ENCODE data around the gene KCNQ2. TPM values are rescaled to one million over a fixed set of nuclear protein-coding genes. Genes with fewer than 3 reads are reported as not detected.

The KCNQ2 gene
- polyA plus RNA-seq, 4 donors: 4.9 to 9.0 (median 5.1) TPM

- no peak for DNase-seq (ENCODE audit: low read depth in 4 of 4, low spot score in 3 of 4)
Observed at GRCh38 chr20:63458170-63459069, 14.0 kb downstream of the KCNQ2 start.

- no peak for DNase-seq (ENCODE audit: low read depth in 4 of 4, low spot score in 3 of 4)
Observed at GRCh38 chr20:63457737-63458136, 14.7 kb downstream of the KCNQ2 start.

DNA sequence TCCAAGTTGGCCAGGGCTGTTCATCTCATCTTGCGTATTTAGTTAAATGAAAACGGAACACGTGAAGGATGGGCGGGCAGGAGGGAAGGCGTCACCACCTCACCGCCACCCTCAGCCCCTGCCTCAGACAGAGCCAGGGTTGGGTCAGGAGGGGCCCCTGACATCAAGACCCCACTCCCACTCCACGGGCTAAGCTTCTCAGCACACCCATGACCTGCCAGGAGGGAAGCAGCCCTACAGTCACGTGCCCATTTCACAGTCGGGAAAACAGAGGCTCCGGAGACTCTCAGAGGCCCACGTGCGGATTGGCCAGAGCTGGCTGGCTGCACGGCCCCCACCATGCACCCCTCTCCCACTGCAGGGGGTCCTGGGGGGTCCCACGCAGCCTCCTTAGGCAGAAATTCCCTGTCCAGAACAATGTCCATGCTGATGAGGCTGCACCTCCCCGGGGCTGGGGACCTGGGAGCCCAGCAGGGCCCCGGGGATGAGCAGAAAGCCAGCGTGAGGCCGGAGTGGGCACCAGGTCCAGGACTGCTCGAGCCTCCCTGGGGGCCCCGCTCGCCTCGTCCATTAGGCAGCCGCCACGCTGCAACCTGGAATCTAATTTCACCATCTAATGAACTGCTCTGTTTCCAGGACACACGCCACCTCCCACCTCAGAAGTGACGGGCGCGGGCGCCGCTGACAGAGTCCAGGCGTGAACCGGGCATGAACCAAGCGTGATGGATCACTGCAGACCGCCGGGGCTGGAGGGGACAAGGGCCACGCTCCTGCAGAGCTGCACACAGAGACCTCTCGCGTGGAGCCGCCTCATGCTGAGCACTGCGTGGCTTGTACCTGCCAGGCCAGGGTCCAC, 15.8 kb downstream of the KCNQ2 start:
- DNase-seq (ENCODE audit: low read depth in 4 of 4, low spot score in 3 of 4): peak in 1 of 4 donors; percentile 28

DNA sequence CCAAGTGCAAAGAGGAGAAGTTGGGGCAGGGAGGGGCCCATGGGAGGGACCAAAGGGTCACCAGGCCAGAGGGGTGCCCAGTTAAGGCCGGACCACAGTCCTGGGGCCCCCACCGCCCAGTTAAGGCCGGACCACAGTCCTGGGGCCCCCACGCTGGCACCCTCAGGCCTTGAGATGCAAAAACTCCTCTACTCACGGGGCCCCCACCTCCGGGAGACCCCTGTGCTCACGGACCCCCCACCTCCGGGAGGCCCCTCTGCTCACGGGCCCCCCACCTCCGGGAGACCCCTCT, 16.9 kb downstream of the KCNQ2 start:
- no peak for DNase-seq (ENCODE audit: low read depth in 4 of 4, low spot score in 3 of 4)

- DNase-seq (ENCODE audit: low read depth in 4 of 4, low spot score in 3 of 4): no peak
Observed at GRCh38 chr20:63454731-63455567, 17.5 kb downstream of the KCNQ2 start.

- no peak for DNase-seq (ENCODE audit: low read depth in 4 of 4, low spot score in 3 of 4)
Observed at GRCh38 chr20:63452821-63453523, 19.5 kb downstream of the KCNQ2 start.

GRCh38 chr20:63452341-63452740, 20.1 kb downstream of the KCNQ2 start:
- no peak for DNase-seq (ENCODE audit: low read depth in 4 of 4, low spot score in 3 of 4)

DNA sequence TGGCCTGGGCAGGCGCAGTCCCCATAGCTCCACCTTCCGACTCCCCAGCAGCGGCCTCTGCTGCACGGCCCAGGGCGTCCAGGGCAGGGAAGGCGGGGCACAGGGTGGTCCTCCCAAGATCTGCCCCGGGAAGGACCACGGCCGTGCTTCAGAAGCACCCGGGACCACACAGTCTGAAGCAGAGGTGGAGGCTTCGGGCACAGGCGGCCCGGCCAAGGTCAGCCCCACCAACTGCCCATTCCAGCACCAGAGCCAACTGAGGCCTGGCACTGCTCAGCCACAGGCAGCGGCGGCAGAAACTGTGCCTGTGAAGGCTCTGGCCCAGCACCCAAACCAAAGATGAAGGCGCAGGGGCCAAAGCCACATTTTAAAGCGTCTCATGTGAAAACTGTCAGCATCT, 20.6 kb downstream of the KCNQ2 start:
- DNase-seq (ENCODE audit: low read depth in 4 of 4, low spot score in 3 of 4): no peak

DNA sequence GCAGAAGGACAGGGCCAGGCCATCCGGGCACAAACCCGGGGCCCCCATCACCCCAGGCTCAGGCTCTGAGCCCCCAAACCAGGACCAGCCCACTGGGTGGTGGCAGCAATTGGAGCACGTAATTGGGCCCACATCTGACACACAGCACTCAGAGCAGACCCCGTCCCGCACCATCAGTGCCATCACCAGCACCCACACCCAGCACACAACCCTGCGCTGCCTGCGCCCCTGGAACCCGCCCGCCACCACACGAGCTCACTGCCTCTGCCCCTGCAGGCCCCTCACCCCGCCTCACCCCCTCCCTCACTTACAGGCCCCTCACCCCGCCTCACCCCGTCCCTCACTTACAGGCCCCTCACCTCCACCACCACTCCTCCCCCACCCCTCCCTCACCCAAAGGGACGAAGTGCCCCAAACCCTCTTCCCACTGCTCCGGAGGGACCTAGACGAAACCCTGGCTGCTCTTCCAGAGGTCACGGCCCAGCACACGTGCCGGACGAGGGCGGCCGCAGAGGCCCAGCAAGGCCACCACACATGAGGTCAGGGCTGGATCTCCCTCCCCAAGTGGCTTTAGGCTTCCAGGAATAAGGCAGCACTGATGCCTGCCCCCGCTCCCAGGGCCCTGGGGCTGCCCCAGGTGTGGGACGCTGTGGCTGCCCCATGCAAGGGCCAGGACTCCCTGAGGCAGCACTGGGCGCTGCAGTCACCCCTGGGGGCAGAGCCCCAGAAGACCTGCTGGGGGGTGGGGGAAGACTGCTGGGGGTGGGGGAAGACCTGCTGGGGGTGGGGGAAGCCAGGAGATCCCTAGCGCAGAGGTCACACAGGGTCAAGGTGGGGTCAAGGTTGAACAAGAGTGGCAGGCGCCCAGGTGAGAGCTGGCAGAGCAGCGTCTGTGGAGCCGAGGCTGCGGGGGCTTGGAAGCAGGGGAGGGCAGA, 22.4 kb downstream of the KCNQ2 start:
- no peak for DNase-seq (ENCODE audit: low read depth in 4 of 4, low spot score in 3 of 4)

GRCh38 chr20:63449025-63449424, 23.4 kb downstream of the KCNQ2 start:
- DNase-seq (ENCODE audit: low read depth in 4 of 4, low spot score in 3 of 4): no peak

GRCh38 chr20:63448031-63448430, 24.4 kb downstream of the KCNQ2 start:
- no peak for DNase-seq (ENCODE audit: low read depth in 4 of 4, low spot score in 3 of 4)

DNA sequence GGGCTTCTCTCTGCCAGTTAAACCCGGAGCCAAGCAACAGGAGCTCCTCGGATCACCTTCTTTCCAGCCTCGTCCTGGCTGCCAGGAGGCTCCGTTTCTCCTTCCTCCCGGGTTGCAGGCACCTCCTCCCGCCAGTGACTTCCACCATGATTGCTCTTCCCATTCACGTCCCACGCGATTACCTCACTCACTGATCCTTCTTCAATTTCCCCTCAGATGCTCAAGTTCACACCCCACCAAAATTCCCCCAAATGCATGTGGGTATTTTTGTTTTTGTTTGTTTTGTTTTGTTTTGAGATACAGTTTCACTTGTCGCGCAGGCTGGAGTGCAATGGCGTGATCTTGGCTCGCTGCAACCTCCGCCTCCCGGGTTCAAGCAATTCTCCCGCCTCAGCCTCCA, 25.1 kb downstream of the KCNQ2 start:
- DNase-seq (ENCODE audit: low read depth in 4 of 4, low spot score in 3 of 4): no peak

DNA sequence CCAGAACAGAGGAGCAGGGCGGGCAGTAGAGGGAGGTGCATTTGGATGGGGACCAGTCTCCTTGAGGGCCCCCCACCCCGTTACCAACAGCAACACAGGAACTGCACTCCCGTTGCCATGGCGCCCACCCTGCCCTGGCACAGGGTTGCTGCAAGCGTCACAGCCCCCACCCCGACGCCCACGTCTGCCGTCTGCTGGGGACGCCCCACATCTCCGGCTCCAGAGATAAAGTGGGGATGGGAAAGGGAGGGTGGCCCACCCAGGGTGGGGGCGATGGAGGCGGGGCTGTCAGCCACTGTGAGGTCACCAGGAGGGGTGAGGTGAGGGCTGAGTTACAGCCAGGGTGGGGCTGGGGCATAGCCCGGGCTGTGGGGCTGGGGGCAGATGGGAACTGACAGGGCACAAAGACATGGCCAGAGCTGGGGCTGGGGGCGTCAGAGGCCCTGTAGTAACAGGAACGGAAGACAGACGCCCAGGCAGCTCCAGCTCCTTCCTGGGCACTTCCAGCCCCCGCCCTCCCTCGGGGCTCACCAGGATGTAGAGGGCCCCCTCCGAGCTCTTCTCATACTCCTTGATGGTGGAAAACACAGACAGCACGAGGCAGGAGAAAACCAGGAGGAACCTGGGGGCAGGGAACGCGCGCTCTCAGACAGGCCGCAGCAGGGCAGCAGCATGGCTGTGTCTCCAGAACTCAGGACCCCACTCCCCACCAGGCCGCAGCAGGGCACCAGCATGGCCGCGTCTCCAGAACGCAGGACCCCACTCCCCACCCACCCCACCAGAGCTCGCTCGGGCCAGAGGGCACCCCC, 26.0 kb downstream of the KCNQ2 start:
- no peak for DNase-seq (ENCODE audit: low read depth in 4 of 4, low spot score in 3 of 4)

GRCh38 chr20:63445075-63445734, 27.2 kb downstream of the KCNQ2 start:
- no peak for DNase-seq (ENCODE audit: low read depth in 4 of 4, low spot score in 3 of 4)

DNA sequence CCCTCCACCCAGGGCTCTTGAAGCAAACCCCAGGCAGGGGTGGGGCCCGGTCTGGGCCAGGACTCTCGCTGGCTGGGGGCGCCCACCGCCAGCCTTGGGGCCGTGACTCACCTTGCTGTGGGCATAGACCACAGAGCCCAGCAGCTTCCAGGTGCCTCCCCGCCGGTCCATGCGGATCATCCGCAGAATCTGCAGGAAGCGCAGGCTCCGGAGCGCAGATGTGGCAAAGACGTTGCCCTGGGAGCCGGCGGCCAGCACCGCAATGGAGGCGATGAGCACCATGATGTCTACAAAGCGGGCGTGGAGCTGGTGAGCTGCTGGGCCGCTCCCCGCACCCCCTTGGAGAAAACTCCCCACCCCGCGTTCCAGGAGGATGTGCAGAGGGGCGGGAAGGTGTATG, 27.9 kb downstream of the KCNQ2 start:
- no peak for DNase-seq (ENCODE audit: low read depth in 4 of 4, low spot score in 3 of 4)

- no peak for DNase-seq (ENCODE audit: low read depth in 4 of 4, low spot score in 3 of 4)
Observed at GRCh38 chr20:63443606-63444395, 28.7 kb downstream of the KCNQ2 start.

DNA sequence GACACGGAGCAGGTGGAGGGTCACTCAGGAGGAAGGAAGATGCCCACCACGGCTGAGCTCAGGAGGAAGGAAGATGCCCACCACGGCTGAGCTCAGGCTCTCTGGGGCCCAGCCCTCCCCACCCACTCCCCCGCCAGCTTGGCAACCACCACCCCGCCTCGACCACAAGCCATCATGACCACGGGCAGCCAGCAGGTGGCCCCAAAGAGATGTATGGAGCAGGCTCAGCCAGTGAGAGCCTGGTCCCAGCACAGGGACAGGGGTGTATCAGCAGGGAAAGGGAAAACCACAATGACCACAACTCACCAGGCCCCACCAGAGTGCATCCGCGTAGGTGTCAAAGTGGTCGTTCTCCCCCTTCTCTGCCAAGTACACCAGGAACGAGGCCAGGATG, 30.4 kb downstream of the KCNQ2 start:
- no peak for DNase-seq (ENCODE audit: low read depth in 4 of 4, low spot score in 3 of 4)
